Measurements from ENCODE around the gene MOB3A.

- TF ChIP-seq CTCF (conservative IDR thresholded peaks at IDR 0.05 in 1 of 2, IDR thresholded peaks at IDR 0.05 in 1 of 2; ENCODE audit: low read depth in 1 of 2, low read length in 2 of 2), result no peak
- TF ChIP-seq EZH2 (IDR thresholded peaks at IDR 0.05; ENCODE audit: low read length, missing control alignments), result no peak
These were observed 36.8 kb upstream of the MOB3A start for GRCh38 chr19:2132731-2133490.
